Effector memory CD8-positive, alpha-beta T cell (primary cell): ENCODE results near the gene TMEM86B.
"Not testable (repeated sequence)": the region's sequence is repeated elsewhere in the genome, so short reads cannot be mapped to it uniquely, and the experiment has no call there.

Source experiments
- ATAC-seq: fragments of 150-1000 bp; cut with Tn5 transposase; replicated peaks from 2 replicates; pipeline ENCODE4 v1.10.0; 2021; ENCODE audit warnings: mild to moderate bottlenecking, moderate library complexity
- DNase-seq, 3 experiments: peaks; one replicate each; pipeline ENCODE4 v3.0.0; 2021
- H3K27ac Mint-ChIP-seq, 2 donors: one replicate each; pipeline ENCODE4 v1.8.0; 2022; ENCODE audit warnings: mild to moderate bottlenecking in 2 of 2, mixed read lengths in 2 of 2, moderate library complexity in 2 of 2
- H3K27me3 Mint-ChIP-seq, 2 donors: one replicate each; pipeline ENCODE4 v1.8.0; 2022; ENCODE audit warnings: mixed read lengths in 2 of 2
- H3K36me3 Mint-ChIP-seq: one replicate; pipeline ENCODE4 v1.8.0; 2022; ENCODE audit warnings: mild to moderate bottlenecking, moderate library complexity, mixed read lengths; ENCODE audit not compliant: insufficient read depth
- H3K4me1 Mint-ChIP-seq, 2 donors: one replicate each; pipeline ENCODE4 v1.8.0; 2022; ENCODE audit warnings: low read depth in 2 of 2, mixed read lengths in 2 of 2
- H3K4me3 Mint-ChIP-seq, 2 donors: one replicate each; pipeline ENCODE4 v1.8.0; 2022; ENCODE audit warnings: mild to moderate bottlenecking in 2 of 2, mixed read lengths in 2 of 2, moderate library complexity in 2 of 2
- H3K9me3 Mint-ChIP-seq, 2 donors: one replicate each; pipeline ENCODE4 v1.8.0; 2022; ENCODE audit warnings: mixed read lengths in 2 of 2

The TMEM86B gene

GRCh38 chr19:55212447-55212846, 16.1 kb downstream of the TMEM86B start:
- Mint-ChIP-seq H3K27me3 (peaks cover under 1 to 56% of the 10 kb centered on the region in 2 donors), H3K4me1 (peaks cover 10% of the 10 kb centered on the region in 2 donors), H3K27ac (no peak overlapping the region), H3K36me3 (peaks cover 6% of the 10 kb centered on the region), H3K9me3 (peaks cover 0 to 13% of the 10 kb centered on the region in 2 donors), H3K4me3 (no peak overlapping the region)
- peak; percentile 31 for ATAC-seq
- peak in 1 of 3 experiments; percentile 31 for DNase-seq

GRCh38 chr19:55209693-55210472, 18.7 kb downstream of the TMEM86B start:
- DNase-seq (no peak), ATAC-seq (no peak)
- H3K4me3 Mint-ChIP-seq = no peak overlapping the region
- H3K36me3 Mint-ChIP-seq = no peaks in the 10 kb centered on the region
- H3K27ac Mint-ChIP-seq = peak overlapping the region in 1 of 2 donors; percentile 27
- peaks cover 18 to 55% of the 10 kb centered on the region in 2 donors for H3K27me3 Mint-ChIP-seq
- H3K9me3 Mint-ChIP-seq = no peaks in the 10 kb centered on the region
- H3K4me1 Mint-ChIP-seq = peaks cover 4 to 5% of the 10 kb centered on the region in 2 donors

- ATAC-seq (no peak), DNase-seq (no peak)
- no peaks in the 10 kb centered on the region for H3K36me3 Mint-ChIP-seq
- peak within 1 kb of the TSS in 1 of 2 donors; percentile 27 for H3K27ac Mint-ChIP-seq
- H3K4me1 Mint-ChIP-seq = peaks cover 4 to 5% of the 10 kb centered on the region in 2 donors
- no peaks in the 10 kb centered on the region for H3K9me3 Mint-ChIP-seq
- H3K4me3 Mint-ChIP-seq = no peak within 1 kb of the TSS
- peaks cover 26 to 63% of the 10 kb centered on the region in 2 donors for H3K27me3 Mint-ChIP-seq
Observed at GRCh38 chr19:55208880-55209692, 19.5 kb downstream of the TMEM86B start, which contains the start of gene PTPRH. Gene PTPRH, minus strand, starts transcription at chr19:55209501. Its CDS starts 68 bp downstream, at chr19:55209433.

GRCh38 chr19:55206664-55207500, 21.7 kb downstream of the TMEM86B start:
- peak; percentile 62 for ATAC-seq
- DNase-seq = no peak
- peak overlapping the region in 1 of 2 donors; percentile 91 for H3K27ac Mint-ChIP-seq
- peaks cover 4 to 5% of the 10 kb centered on the region in 2 donors for H3K4me1 Mint-ChIP-seq
- no peaks in the 10 kb centered on the region for H3K36me3 Mint-ChIP-seq
- H3K9me3 Mint-ChIP-seq = no peaks in the 10 kb centered on the region
- peaks cover 38 to 67% of the 10 kb centered on the region in 2 donors for H3K27me3 Mint-ChIP-seq
- H3K4me3 Mint-ChIP-seq = peak overlapping the region in 1 of 2 donors; percentile 55

GRCh38 chr19:55202199-55202598, 26.4 kb downstream of the TMEM86B start:
- H3K36me3 Mint-ChIP-seq, H3K27ac Mint-ChIP-seq, H3K4me1 Mint-ChIP-seq, DNase-seq, H3K4me3 Mint-ChIP-seq, H3K9me3 Mint-ChIP-seq: not testable (repeated sequence)
- H3K27me3 Mint-ChIP-seq = peaks cover 68 to 84% of the 10 kb centered on the region in 2 donors
- peak; percentile 42 for ATAC-seq

- DNase-seq (no peak), ATAC-seq (no peak)
- Mint-ChIP-seq H3K36me3 (peaks cover 7% of the 10 kb centered on the region), H3K4me3 (no peak overlapping the region), H3K4me1 (no peaks in the 10 kb centered on the region), H3K27me3 (peaks cover 55 to 81% of the 10 kb centered on the region in 2 donors), H3K9me3 (no peaks in the 10 kb centered on the region), H3K27ac (no peak overlapping the region)
Observed at GRCh38 chr19:55199620-55200204, 28.9 kb downstream of the TMEM86B start.

- no peak overlapping the region for H3K27ac Mint-ChIP-seq
- H3K27me3 Mint-ChIP-seq = peaks cover 45 to 77% of the 10 kb centered on the region in 2 donors
- no peak overlapping the region for H3K4me3 Mint-ChIP-seq
- H3K36me3 Mint-ChIP-seq = peaks cover 7% of the 10 kb centered on the region
- ATAC-seq (no peak), DNase-seq (no peak)
- no peaks in the 10 kb centered on the region for H3K4me1 Mint-ChIP-seq
- no peaks in the 10 kb centered on the region for H3K9me3 Mint-ChIP-seq
Observed at GRCh38 chr19:55198651-55199050, 29.9 kb downstream of the TMEM86B start.

GRCh38 chr19:55197528-55197927, 31.0 kb downstream of the TMEM86B start:
- ATAC-seq = no peak

GRCh38 chr19:55196803-55197202, 31.8 kb downstream of the TMEM86B start:
- ATAC-seq = no peak

More at GRCh38 chr19:55197528-55197927, 31.0 kb downstream of the TMEM86B start:
- H3K4me1 Mint-ChIP-seq = no peaks in the 10 kb centered on the region
- no peak overlapping the region for H3K27ac Mint-ChIP-seq
- H3K9me3 Mint-ChIP-seq = no peaks in the 10 kb centered on the region
- H3K4me3 Mint-ChIP-seq = no peak overlapping the region
- H3K36me3 Mint-ChIP-seq = peaks cover 7% of the 10 kb centered on the region
- DNase-seq = no peak
- peaks cover 42 to 80% of the 10 kb centered on the region in 2 donors for H3K27me3 Mint-ChIP-seq

GRCh38 chr19:55193481-55193880, 35.1 kb downstream of the TMEM86B start:
- H3K27ac Mint-ChIP-seq = no peak overlapping the region
- H3K4me1 Mint-ChIP-seq = peaks cover 0 to 3% of the 10 kb centered on the region in 2 donors
- ATAC-seq = no peak

More at GRCh38 chr19:55196803-55197202, 31.8 kb downstream of the TMEM86B start:
- H3K36me3 Mint-ChIP-seq = peaks cover 9% of the 10 kb centered on the region
- H3K4me3 Mint-ChIP-seq = no peak overlapping the region
- DNase-seq = no peak
- H3K27ac Mint-ChIP-seq = no peak overlapping the region
- peaks cover 42 to 79% of the 10 kb centered on the region in 2 donors for H3K27me3 Mint-ChIP-seq
- no peaks in the 10 kb centered on the region for H3K9me3 Mint-ChIP-seq
- H3K4me1 Mint-ChIP-seq = no peaks in the 10 kb centered on the region

GRCh38 chr19:55189403-55189835, 39.1 kb downstream of the TMEM86B start:
- Mint-ChIP-seq H3K4me3 (no peak overlapping the region), H3K4me1 (peaks cover 0 to 3% of the 10 kb centered on the region in 2 donors), H3K27me3 (peaks cover 25 to 52% of the 10 kb centered on the region in 2 donors), H3K9me3 (no peaks in the 10 kb centered on the region), H3K36me3 (peaks cover 2% of the 10 kb centered on the region), H3K27ac (no peak overlapping the region)
- no peak for ATAC-seq
- DNase-seq = no peak

More at GRCh38 chr19:55193481-55193880, 35.1 kb downstream of the TMEM86B start:
- no peak overlapping the region for H3K4me3 Mint-ChIP-seq
- no peak for DNase-seq
- H3K9me3 Mint-ChIP-seq = no peaks in the 10 kb centered on the region
- H3K36me3 Mint-ChIP-seq = peaks cover 9% of the 10 kb centered on the region
- H3K27me3 Mint-ChIP-seq = peaks cover 26 to 58% of the 10 kb centered on the region in 2 donors

- no peak overlapping the region for H3K27ac Mint-ChIP-seq
- no peak for DNase-seq
- H3K4me1 Mint-ChIP-seq = peaks cover 0 to 3% of the 10 kb centered on the region in 2 donors
- no peak overlapping the region for H3K4me3 Mint-ChIP-seq
- peaks cover 33 to 54% of the 10 kb centered on the region in 2 donors for H3K27me3 Mint-ChIP-seq
- H3K36me3 Mint-ChIP-seq = peaks cover 2% of the 10 kb centered on the region
- no peaks in the 10 kb centered on the region for H3K9me3 Mint-ChIP-seq
- ATAC-seq = no peak
Observed at GRCh38 chr19:55188625-55189024, 39.9 kb downstream of the TMEM86B start.
